GM19397 (cell line): ENCODE measurements around the gene GABRP.

ENCODE experiments used
- ATAC-seq: cut with Tn5 transposase; IDR thresholded peaks from one replicate; pipeline ENCODE4 v1.9.1; 2021; ENCODE audit warnings: mild to moderate bottlenecking, moderate library complexity; ENCODE audit not compliant: unreplicated experiment

Gene GABRP

GRCh38 chr5:170860415-170860814 is 76.9 kb downstream of the GABRP start:
- no peak for ATAC-seq

- no peak for ATAC-seq
These were observed 77.5 kb downstream of the GABRP start for GRCh38 chr5:170860818-170861666.

GRCh38 chr5:170861667-170861916 is 78.1 kb downstream of the GABRP start:
- no peak for ATAC-seq

GRCh38 chr5:170861917-170862766 is 78.6 kb downstream of the GABRP start, which contains the start of gene RANBP17:
RANBP17 (plus strand) TSS chr5:170862018.
- no peak for ATAC-seq

GRCh38 chr5:170863646-170864045 is 80.1 kb downstream of the GABRP start:
- no peak for ATAC-seq
